ENCODE measurements around the gene CXCL12. TPM values are rescaled to one million over a fixed set of nuclear protein-coding genes. Genes with fewer than 3 reads are reported as not detected.

The CXCL12 gene
- total and polyA plus RNA-seq, 4 donors: 23.7 to 91.4 (median 51.8) TPM

DNA sequence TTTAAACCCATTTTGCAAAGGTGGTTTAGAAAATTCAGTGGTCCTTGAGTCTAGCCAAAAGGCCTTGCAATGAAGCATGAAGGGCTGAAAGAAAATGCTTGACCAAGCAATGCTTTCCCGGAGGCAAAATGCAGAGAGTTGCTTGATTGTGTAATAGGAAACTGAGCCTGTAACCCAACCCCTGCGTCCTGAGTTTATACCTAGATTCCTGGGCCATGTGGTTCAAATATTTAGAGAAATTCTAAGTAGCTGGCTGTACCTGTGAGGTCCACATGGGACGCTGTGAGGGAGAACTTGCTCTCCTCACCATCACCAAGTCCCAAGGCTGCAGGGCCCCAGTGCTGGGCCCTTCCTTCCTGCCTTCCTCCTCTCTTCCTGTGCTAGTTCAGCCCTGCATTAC, 45.7 kb downstream of the CXCL12 start:
- no peak for DNase-seq
- no peaks in the 10 kb centered on the region for H3K4me1 ChIP-seq (ENCODE audit: control insufficient read depth in 5 of 5, insufficient read depth in 5 of 5, low read length in 5 of 5)
- 46 to 51% methylated on average over 3 of the region's 3 CpGs for WGBS, 2 donors

DNA sequence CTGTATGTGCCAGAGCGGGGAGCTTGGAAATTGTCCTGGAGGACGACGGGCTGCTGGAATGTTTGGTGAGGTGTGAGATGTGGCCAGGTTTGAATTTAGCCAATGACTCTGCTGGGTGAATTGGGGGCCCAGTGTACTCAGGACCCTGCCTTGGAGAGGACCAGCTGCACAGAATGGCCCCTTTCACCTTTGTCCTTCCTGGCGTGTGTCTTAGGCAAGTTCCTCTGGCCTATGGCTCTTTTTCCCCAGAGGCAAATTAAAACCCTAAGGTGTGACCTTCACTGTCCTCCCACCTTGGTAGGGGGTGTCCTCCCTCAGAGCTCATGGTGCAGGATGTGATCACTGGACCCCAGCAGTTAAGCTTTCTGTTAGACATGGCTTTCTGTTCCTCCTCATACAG, 47.8 kb downstream of the CXCL12 start:
- no peak overlapping the region for H3K27ac ChIP-seq (ENCODE audit: low read depth in 1 of 2, low read length in 1 of 2)
- ATAC-seq (ENCODE audit: insufficient read depth, low FRiP score) (no peak), DNase-seq (no peak)
- no peaks in the 10 kb centered on the region for H3K27me3 ChIP-seq (ENCODE audit: control insufficient read depth in 3 of 3, insufficient read depth in 3 of 3, low read length in 2 of 3)
- H3K9me3 ChIP-seq (ENCODE audit: control insufficient read depth in 4 of 4, insufficient read depth in 3 of 4, low read length in 3 of 4): no peaks in the 10 kb centered on the region
- 91 to 95% methylated on average over 4 of the region's 4 CpGs for WGBS, 2 donors
- TF ChIP-seq, protein P1, sequence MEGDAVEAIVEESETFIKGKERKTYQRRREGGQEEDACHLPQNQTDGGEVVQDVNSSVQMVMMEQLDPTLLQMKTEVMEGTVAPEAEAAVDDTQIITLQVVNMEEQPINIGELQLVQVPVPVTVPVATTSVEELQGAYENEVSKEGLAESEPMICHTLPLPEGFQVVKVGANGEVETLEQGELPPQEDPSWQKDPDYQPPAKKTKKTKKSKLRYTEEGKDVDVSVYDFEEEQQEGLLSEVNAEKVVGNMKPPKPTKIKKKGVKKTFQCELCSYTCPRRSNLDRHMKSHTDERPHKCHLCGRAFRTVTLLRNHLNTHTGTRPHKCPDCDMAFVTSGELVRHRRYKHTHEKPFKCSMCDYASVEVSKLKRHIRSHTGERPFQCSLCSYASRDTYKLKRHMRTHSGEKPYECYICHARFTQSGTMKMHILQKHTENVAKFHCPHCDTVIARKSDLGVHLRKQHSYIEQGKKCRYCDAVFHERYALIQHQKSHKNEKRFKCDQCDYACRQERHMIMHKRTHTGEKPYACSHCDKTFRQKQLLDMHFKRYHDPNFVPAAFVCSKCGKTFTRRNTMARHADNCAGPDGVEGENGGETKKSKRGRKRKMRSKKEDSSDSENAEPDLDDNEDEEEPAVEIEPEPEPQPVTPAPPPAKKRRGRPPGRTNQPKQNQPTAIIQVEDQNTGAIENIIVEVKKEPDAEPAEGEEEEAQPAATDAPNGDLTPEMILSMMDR (IDR thresholded peaks at IDR 0.05; ENCODE audit: control extremely low read depth, extremely low read depth): no peak
- no peak overlapping the region for H3K9ac ChIP-seq (ENCODE audit: insufficient read depth in 1 of 2, low read length in 2 of 2)
- H3K4me3 ChIP-seq: no peak overlapping the region
- H3K4me1 ChIP-seq (ENCODE audit: control insufficient read depth in 5 of 5, insufficient read depth in 5 of 5, low read length in 5 of 5): no peaks in the 10 kb centered on the region
- no peaks in the 10 kb centered on the region for H3K36me3 ChIP-seq (ENCODE audit: control insufficient read depth in 4 of 4, insufficient read depth in 4 of 4, low read length in 4 of 4)

More for the DNA sequence above, 45.7 kb downstream of the CXCL12 start:
- H3K27ac ChIP-seq (ENCODE audit: low read depth in 1 of 2, low read length in 1 of 2): no peak overlapping the region
- H3K9me3 ChIP-seq (ENCODE audit: control insufficient read depth in 4 of 4, insufficient read depth in 3 of 4, low read length in 3 of 4): no peaks in the 10 kb centered on the region
- no peak overlapping the region for H3K4me3 ChIP-seq
- H3K9ac ChIP-seq (ENCODE audit: insufficient read depth in 1 of 2, low read length in 2 of 2): no peak overlapping the region
- ATAC-seq (ENCODE audit: insufficient read depth, low FRiP score): no peak
- TF ChIP-seq, protein P1 (IDR thresholded peaks at IDR 0.05; ENCODE audit: control extremely low read depth, extremely low read depth): no peak
- no peaks in the 10 kb centered on the region for H3K36me3 ChIP-seq (ENCODE audit: control insufficient read depth in 4 of 4, insufficient read depth in 4 of 4, low read length in 4 of 4)
- H3K27me3 ChIP-seq (ENCODE audit: control insufficient read depth in 3 of 3, insufficient read depth in 3 of 3, low read length in 2 of 3): no peaks in the 10 kb centered on the region

DNA sequence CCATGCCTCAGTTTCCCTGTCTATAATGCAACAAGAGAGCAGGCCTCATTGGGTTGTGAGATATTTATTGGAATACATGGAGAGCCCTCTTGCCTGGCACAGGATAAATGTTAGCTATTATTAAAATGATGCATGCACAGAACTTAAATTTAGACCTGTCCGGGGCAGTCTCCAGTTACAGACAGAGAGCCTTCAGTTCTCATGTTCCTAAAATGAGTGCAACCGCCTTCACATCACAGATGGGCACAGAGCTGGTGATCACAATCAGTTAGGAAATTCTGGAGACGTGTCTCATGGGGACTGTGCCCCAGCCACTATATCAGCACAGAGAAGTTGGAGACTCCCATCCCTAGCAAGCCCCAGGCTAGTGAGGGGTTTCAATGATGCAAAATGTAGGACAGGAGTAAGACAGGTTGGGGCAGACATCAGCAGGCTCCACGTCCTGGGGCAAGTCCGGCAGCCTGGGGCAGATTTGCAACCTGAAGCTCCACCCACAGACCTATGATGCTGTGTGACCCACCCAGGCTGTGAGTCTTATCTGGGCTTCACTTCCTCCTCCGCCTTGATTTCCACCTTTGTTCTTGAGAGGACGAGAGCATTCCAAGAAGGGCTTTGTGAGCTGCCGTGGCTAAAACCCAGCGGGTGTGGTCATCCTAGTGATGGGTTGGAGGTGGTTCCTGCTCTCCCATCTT, 49.4 kb downstream of the CXCL12 start:
- 78 to 82% methylated on average over 9 of the region's 9 CpGs for WGBS, 2 donors
- TF ChIP-seq, protein P1 (IDR thresholded peaks at IDR 0.05; ENCODE audit: control extremely low read depth, extremely low read depth): no peak
- Histone ChIP-seq H3K9me3 (ENCODE audit: control insufficient read depth in 4 of 4, insufficient read depth in 3 of 4, low read length in 3 of 4) (no peaks in the 10 kb centered on the region), H3K4me3 (no peak overlapping the region), H3K27ac (ENCODE audit: low read depth in 1 of 2, low read length in 1 of 2) (no peak overlapping the region), H3K36me3 (ENCODE audit: control insufficient read depth in 4 of 4, insufficient read depth in 4 of 4, low read length in 4 of 4) (no peaks in the 10 kb centered on the region), H3K4me1 (ENCODE audit: control insufficient read depth in 5 of 5, insufficient read depth in 5 of 5, low read length in 5 of 5) (no peaks in the 10 kb centered on the region), H3K9ac (ENCODE audit: insufficient read depth in 1 of 2, low read length in 2 of 2) (no peak overlapping the region), H3K27me3 (ENCODE audit: control insufficient read depth in 3 of 3, insufficient read depth in 3 of 3, low read length in 2 of 3) (no peaks in the 10 kb centered on the region)
- DNase-seq (no peak), ATAC-seq (ENCODE audit: insufficient read depth, low FRiP score) (no peak)

Measured in lung (tissue), 12 donors.